Panc1 (cell line): ENCODE measurements around the gene CSHL1.
"Not testable (repeated sequence)": the region's sequence is repeated elsewhere in the genome, so short reads cannot be mapped to it uniquely, and the experiment has no call there.

Experiments used
- CTCF ChIP-seq: fragments of 450-650 bp; IDR thresholded peaks from 2 replicates; pipeline ENCODE4 v1.5.1; 2017; ENCODE audit warnings: mild to moderate bottlenecking
- POLR2AphosphoS5 ChIP-seq: IDR thresholded peaks from 2 replicates; pipeline ENCODE4 v1.6.1; 2012; ENCODE audit warnings: mild to moderate bottlenecking, low read depth, low read length, moderate library complexity
- REST ChIP-seq, 2 experiments: IDR thresholded peaks; 2 replicates each; pipeline ENCODE4 v1.6.1; 2011 to 2012; ENCODE audit warnings: low read depth in 2 of 2, control low read depth in 1 of 2, low read length in 1 of 2, mild to moderate bottlenecking in 1 of 2, moderate library complexity in 1 of 2; ENCODE audit not compliant: insufficient read depth in 1 of 2
- SIN3A ChIP-seq: IDR thresholded peaks from 2 replicates; pipeline ENCODE4 v1.6.1; 2012; ENCODE audit warnings: low read depth, mild to moderate bottlenecking, low read length, moderate library complexity, borderline replicate concordance; ENCODE audit not compliant: insufficient read depth

DNA sequence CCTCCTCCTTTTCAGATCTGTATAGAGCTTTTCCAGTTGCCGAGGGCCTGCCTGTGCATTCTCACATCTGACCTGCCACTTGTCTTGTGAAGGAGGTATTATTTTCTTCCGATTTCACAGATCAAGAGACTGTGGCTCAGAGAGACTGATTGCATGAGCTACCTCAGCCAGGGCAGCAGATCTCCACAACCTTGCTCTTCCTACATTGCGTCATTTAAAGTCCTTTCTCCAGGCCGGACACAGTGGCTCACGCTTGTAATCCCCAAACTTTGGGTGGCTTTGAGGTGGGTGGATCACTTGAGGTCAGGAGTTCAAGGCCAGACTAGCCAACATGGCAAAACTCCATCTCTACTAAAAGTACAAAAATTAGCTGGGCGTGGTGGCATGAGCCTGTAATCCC lies 9.0 kb upstream of the CSHL1 start:
- TF ChIP-seq CTCF; SIN3A; REST (IDR thresholded peaks at IDR 0.05; ENCODE audit: insufficient read depth in 1 of 2, low read depth in 2 of 2, low read length in 1 of 2); POLR2AphosphoS5: not testable (repeated sequence)
